Erythroblast (primary cell): ENCODE data around the gene CEPT1.

Experiments
- DNase-seq, 2 experiments: peaks; one replicate each; lab custom pipeline; 2025; lab: John Stamatoyannopoulos, UW
- GATA1 ChIP-seq: IDR thresholded peaks from 2 replicates; pipeline ENCODE4 v1.6.1; 2011; ENCODE audit warnings: low read depth, mild to moderate bottlenecking, control low read depth, low read length, moderate library complexity
- POLR2A ChIP-seq: IDR thresholded peaks from 2 replicates; pipeline ENCODE4 v1.6.1; 2011; ENCODE audit warnings: mild to moderate bottlenecking, low read length

Gene CEPT1

DNA sequence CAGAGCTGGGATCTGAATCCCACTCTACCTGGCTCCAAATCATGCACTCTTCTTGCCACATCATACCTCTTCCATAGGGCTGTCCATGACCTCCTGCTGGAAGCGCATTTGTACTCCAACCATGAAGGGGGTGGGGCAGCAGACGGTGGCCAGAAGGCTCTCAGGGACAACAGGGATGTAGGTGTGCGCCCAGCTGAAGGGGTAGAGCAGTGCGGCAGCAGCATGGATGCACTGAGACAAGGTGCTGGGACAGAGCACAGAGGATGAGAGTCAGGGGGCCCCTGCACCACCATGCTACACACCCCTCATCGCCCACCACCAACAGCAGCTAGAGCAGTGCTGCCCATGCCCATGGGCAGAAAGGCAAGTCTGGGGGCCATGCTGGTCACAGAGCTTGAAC is 52.1 kb downstream of the CEPT1 start:
- DNase-seq = no peak
- TF ChIP-seq POLR2A (no peak), GATA1 (no peak)

DNA sequence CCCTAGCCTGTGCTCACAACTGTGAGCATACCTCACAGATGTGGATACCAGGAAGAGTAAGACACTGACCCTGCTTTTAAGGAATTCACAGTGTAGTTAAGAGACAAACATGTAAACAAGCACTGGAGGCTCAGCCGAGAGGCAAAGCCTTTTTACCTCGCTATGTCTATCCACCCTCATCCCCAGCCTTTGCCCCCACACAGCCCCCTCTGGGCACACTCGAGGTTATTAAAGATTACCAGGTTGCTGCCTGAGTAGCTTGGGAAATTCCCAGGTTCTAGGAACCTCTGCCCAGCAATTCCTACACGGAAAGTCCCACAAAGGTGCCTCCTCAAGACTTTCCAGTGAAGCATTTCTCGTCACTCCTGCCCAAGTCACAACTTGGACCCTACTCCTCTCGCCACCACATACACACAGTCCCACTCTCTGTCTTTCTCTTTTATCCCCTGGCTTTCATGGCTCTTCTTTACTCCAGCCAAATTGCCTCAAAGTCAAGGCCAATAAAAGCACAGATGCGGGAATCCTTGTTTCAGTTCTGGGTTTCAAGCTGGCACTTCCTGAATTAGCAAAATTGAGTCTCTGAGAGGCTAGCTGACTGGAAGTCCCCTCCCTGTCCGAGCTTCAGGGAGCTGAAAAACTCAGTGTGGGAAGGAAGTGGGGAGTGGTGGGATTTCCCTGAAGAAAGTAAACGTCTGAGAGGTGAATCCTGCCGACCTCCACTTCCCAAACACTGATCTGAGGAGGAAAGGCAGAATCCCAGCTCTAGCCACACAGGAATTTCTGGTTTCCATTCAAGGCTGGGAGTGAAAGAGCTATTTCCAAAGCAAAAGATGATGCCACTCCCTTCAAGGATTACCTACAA is 52.9 kb downstream of the CEPT1 start:
- no peak for DNase-seq
- TF ChIP-seq POLR2A (no peak), GATA1 (no peak)

DNA sequence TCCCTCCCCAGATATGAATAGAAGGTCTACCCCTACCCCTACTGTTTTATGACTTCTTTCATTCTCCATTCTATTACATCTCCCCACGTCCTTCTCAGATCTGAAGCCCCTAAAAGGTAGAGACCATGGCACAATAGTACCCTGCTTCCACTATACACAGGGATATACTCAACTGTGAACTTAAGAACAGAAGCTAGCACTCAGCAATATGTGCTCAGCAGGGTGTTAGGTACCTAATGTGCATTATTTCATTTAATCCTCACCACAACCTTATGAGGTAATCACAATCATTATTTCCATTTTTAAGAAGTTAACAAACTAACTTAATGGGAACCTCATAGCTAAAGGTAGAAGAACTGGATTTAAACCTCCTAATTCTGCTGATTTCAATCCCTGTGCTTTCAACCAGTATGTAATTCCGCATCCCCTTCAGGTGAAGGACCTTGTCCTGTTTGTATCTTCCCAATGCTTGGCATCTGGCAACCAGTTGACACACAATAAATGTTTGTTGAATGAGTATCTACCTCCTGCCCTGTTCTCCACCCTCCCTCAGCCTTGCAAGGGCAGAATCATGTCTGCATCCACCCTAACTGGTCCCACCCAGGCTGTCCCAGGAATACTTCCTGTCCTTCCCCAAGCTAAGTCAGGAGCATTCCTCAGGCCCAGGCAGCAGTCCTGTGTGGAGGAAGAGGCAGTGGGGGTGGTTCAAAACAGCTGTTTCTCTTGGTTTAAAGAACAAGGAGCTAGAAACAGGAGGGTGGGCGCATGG is 53.9 kb downstream of the CEPT1 start:
- TF ChIP-seq POLR2A (no peak), GATA1 (no peak)
- DNase-seq = no peak

DNA sequence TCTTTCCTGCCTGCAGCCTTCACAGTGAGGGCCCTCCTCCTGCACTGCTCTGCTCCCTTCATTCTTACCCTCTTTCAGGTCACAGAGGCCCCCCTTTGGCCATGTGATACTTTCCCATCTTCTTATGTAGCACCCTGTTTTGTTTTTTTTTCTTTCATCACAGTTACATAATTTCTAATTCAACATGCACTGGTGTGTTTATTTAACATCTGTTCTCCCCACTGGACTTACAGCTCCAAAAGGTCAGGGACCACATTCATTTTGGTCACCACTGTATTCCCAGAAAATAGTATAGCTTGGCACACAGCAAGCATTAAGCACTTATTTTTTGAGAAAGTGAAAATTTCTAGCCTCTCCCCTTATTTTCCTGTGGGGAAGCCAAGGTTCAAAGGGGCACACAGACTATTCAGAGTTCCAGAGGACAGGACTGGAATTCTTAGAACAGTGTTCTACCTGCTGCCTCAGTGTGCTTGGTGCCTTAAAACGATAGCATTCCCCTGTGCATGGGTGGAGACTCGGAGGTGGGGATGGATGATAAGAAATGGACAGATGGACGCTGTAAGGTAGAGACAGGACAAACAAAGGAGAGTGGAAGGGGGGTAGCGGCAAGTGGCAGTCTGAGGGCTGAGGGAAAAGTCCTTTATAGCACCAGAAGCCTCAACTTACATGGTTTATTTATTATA is 55.1 kb downstream of the CEPT1 start:
- TF ChIP-seq GATA1 = no peak
- no peak for TF ChIP-seq POLR2A
- no peak for DNase-seq

DNA sequence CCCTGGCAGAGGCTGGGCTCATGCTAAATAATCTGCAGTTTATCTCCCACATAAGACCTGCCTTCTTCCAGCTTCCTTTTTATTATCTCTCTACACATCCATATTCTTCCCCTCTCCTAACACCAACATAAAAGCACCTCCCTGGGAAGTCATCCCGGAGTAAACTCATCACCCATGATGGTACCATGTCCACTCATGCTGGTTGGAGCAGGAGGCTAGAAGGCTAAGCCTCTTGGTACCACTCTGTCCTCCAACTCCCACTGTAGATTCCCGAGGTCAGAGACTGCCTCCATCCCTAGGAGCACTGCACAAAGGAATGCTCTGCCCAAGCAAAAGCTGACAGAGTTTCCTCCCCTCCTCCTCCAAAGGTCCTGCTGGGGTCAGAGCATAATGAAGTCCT is 56.2 kb downstream of the CEPT1 start:
- no peak for TF ChIP-seq POLR2A
- no peak for DNase-seq

DNA sequence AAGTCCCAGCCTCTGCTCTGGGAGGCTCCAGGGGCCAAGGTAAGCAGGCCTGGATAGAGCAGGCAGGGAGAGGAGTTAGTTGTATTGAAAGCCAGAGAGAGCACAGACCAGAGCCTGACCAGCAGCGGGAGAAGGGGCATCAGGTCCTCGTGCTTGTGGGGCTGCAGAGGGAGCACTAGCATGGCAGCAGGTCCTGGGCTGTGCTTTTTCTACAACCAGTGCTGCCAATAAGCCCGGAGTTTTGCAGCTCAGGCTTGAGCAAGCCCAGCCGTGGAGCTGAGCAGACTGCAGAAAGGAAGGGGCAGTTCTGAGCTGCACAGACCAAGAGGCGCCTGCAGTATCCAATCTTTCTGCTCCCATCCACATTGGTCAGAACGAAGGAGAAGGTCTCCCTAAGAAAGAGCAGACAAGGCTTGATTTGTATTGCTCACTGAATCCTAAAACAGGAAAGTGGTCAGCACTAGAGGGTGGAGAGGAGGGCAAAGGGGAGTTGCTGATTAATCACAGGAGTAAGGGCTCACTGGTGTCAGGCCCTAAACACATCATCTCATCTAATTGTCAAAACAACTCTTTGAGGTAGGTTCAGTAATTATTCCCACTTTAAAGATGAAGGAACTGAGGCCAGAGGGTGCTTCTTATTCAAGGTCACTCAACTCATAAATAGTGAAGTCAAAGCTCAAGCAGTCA is 57.7 kb downstream of the CEPT1 start:
- peak; percentile 52 to 65 for DNase-seq
- TF ChIP-seq POLR2A (no peak), GATA1 (no peak)

DNA sequence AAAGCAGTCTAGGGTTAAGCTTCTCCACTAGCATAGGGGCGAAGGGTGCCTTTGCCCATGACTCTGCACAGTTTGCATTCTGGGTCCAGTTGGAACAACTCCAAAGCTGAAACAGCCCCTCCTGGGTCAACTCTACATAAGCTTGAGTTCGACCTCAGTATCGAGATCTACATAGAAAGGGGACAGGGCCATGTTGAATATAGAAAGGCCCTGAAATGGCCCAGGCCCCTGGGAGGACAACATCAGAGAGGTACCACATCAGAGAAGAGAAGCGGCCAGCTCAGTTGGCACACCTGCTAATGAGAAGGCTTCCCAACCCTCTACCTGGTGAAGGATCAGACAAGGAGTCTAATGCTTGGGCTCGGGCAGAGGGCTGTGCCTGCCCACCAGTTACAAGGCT is 58.8 kb downstream of the CEPT1 start:
- DNase-seq = no peak
- TF ChIP-seq GATA1 = no peak
- no peak for TF ChIP-seq POLR2A

DNA sequence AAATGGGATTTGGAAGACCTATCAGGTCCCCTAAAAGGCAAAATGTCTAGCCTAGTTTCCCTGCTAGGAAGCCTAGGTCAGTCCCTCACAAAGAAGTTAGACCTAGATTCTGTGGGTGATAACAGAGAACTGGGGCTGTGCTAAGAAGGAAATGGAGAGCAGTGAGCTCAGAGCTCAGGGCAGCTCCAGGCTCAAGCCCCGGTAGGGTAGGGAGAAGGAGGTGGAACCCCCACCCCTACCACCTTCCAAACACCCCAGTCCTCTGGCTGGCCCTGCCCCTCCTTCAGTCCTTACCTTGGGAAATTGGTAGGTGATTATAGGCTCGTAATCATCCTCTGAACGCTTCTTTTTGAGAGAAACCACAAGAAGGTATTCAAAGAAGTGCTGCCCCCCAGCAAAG is 59.3 kb downstream of the CEPT1 start:
- no peak for DNase-seq
- TF ChIP-seq GATA1 (no peak), POLR2A (no peak)

DNA sequence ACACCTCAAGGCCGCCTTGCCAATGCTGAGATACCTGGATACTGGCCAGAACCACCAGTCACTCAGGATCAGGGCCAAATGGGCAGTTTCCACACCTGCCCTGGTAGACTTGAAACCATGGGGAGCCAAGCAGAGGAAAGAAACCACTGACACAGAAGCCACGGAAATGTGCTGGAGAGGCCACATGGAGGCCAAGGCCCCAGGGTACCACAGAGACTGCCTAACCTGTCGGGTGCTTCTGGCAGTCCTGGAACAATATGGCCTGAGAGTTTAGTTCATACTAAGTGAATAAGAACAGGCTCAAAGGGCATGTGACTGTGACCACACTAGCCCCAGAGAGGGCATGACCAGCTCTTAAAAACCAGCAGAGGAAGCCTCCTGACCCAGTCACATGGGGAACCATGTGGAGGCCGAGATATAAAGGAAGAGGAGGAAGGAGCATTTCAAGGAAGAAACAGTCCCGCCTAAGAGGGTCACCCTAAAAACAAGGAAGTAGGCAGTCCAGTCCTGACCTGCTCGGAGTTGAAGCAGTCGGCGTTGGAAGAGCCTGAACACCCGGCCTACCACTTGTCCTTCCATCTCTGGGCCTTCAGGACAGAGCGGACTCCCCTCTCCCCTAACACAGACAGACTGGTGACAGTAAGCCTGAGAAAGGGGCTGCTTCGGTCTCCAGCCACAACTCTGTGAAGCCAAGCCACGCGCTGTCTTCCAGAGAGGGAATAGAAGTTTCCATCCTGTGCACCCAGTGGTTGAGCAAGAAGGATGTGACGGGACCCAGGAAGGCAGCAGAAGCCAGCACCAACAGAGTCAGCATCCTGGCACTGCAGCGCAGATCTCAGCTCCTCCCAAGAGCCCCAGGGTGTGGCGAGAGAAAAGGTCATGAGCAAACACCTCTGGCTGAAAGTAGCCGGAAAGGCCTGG is 60.1 kb downstream of the CEPT1 start, which contains the start of gene DENND2D:
DENND2D (minus strand) TSS at position 766 of the 921 bp plus-strand sequence; CDS start at position 579, 187 bp downstream.
- peak in 1 of 2 experiments; percentile 11 for DNase-seq
- TF ChIP-seq GATA1 (no peak), POLR2A (no peak)

DNA sequence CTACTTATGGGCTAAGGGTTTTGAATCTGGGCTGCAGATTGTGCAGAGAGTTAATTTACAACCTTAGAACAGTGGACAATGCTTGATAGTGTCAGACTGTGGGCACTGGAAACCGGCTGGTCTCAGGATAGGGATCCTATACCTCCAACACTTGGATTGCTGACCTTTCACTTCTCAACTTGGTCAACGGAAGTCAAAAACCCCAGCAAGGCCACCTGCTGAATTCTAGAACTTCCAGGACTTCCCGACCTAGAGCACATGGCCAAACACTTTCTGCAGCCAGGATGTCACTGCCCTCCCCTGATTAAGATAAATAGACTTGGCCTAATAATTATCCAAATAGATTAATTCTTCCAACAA is 60.8 kb downstream of the CEPT1 start:
- TF ChIP-seq GATA1 (no peak), POLR2A (no peak)
- no peak for DNase-seq

DNA sequence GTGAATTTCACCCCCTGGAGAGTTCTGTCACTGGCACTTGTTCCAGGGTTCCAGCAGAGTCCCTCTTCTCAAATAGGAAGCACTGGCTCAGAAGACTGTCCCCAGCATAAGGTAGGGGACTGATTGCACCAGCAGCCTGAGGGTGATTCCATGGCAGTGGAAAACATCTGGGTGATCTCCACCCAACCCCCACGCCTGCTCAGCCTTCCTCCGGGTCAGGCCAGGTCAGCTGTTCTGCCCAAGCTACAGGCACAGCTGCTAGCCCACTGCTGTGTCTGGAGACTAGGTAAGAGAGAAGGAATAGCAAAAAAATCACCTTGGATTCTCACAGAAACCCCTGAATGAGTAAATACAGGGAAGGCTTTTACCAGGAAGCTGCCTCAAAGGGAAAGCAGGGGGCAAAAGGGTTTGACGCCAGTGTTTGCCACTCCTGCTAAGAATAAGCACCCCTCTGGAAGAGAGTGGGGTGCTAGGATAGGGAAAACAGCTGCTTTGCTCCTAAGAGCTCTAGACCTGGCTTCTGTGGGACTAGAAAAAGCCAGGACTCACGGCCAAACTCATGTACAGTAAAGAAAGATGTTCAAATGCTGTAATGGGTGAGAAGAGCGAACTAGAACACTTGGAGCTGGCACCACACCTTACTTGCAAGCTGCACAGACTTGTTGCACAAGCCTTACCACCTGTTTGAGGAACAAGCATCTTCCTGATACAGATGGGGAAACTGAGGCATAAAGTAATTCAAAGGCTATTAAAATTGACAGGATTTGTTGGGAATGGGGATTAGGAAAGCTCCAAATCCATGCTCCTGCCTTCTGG is 61.5 kb downstream of the CEPT1 start:
- TF ChIP-seq POLR2A (no peak), GATA1 (no peak)
- peak; percentile 18 to 34 for DNase-seq

DNA sequence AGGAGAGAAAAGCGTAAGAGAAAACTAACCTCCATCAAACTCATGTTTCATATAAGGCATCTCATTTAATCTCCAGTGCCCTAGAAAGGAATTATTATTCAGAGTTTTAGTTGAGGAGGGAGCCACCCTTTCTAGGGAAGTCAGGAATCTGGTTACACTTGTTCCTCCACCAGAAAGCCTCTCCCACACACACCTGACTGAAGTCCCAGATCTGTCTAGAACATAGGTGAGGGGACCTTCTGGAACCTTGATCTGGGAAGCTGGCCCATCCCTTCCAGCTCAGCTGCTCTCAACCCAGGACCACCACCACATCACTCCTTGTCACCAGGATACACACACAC is 62.3 kb downstream of the CEPT1 start:
- no peak for TF ChIP-seq POLR2A
- TF ChIP-seq GATA1 = no peak
- no peak for DNase-seq
